ENCODE measurements around the gene PUS1.

DNA sequence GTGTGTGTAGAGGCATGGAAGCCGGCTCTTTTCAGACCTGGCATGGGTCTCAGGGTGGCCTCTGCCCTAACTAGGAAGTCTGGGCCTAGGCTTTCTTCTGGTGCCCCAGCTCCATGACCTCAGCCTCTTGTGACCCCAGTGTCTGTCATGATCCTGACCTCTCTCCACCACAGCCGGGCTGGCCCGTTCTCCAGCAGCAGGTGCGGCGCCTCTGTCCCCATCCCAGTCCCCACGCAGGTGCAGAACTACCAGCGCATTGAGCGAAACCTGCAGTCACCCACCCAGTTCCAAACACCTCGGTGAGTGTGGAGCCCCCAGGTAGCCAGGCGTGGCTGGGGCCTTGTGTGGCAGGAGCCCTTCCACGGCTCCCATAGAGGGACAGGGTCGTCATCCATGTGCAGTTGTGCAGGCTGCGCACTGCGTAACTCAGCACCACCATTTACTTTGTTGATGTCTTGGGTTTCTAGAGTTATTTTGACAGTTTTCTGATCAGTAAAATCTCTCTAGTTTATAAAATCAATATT, 14.8 kb upstream of the PUS1 start:
- TF ChIP-seq, protein P1, sequence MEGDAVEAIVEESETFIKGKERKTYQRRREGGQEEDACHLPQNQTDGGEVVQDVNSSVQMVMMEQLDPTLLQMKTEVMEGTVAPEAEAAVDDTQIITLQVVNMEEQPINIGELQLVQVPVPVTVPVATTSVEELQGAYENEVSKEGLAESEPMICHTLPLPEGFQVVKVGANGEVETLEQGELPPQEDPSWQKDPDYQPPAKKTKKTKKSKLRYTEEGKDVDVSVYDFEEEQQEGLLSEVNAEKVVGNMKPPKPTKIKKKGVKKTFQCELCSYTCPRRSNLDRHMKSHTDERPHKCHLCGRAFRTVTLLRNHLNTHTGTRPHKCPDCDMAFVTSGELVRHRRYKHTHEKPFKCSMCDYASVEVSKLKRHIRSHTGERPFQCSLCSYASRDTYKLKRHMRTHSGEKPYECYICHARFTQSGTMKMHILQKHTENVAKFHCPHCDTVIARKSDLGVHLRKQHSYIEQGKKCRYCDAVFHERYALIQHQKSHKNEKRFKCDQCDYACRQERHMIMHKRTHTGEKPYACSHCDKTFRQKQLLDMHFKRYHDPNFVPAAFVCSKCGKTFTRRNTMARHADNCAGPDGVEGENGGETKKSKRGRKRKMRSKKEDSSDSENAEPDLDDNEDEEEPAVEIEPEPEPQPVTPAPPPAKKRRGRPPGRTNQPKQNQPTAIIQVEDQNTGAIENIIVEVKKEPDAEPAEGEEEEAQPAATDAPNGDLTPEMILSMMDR (IDR thresholded peaks at IDR 0.05 in 2 of 3, conservative IDR thresholded peaks at IDR 0.05 in 1 of 3; ENCODE audit: control insufficient read depth in 2 of 3, extremely low read depth in 1 of 3, insufficient read depth in 1 of 3, low read depth in 3 of 3, low read length in 3 of 3) = no peak
- TF ChIP-seq YY1 (IDR thresholded peaks at IDR 0.05; ENCODE audit: low read depth, low read length) = no peak
- TF ChIP-seq IKZF1 (conservative IDR thresholded peaks at IDR 0.05) = no peak
- TF ChIP-seq, protein P2, sequence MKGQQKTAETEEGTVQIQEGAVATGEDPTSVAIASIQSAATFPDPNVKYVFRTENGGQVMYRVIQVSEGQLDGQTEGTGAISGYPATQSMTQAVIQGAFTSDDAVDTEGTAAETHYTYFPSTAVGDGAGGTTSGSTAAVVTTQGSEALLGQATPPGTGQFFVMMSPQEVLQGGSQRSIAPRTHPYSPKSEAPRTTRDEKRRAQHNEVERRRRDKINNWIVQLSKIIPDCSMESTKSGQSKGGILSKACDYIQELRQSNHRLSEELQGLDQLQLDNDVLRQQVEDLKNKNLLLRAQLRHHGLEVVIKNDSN (IDR thresholded peaks at IDR 0.05; ENCODE audit: borderline replicate concordance, extremely low read length, insufficient read depth, low read depth, low read length) = no peak
- TF ChIP-seq LARP7 (IDR thresholded peaks at IDR 0.05) = no peak
- no peak for TF ChIP-seq POLR2A (IDR thresholded peaks at IDR 0.05; ENCODE audit: low read depth, low read length)
- no peak for TF ChIP-seq POLR2AphosphoS5 (IDR thresholded peaks at IDR 0.05; ENCODE audit: low read length)
- no peak for TF ChIP-seq CHD2 (IDR thresholded peaks at IDR 0.05; ENCODE audit: borderline replicate concordance, low read depth, low read length)
- TF ChIP-seq NBN (IDR thresholded peaks at IDR 0.05) = no peak
- no peak for TF ChIP-seq HDAC2 (IDR thresholded peaks at IDR 0.05)

Data from GM12878 (cell line).